Fibroblast of pulmonary artery (primary cell): ENCODE results near the gene UNC13C.

Experiments used
- DNase-seq: peaks from one replicate; pipeline ENCODE4 v3.0.0-alpha.2; 2010; ENCODE audit warnings: low read depth
- H3K4me3 ChIP-seq: replicated peaks from 2 replicates; pipeline ENCODE4 v1.5.1; 2011; ENCODE audit warnings: low read depth, mild to moderate bottlenecking, control low read depth, low read length, moderate library complexity
- TF ChIP-seq, protein P1 (sequence below): IDR thresholded peaks from 2 replicates; pipeline ENCODE4 v1.5.1; 2011; ENCODE audit warnings: mild to moderate bottlenecking, control low read depth, low read length, inconsistent platforms; ENCODE audit errors: missing control alignments

The UNC13C gene

DNA sequence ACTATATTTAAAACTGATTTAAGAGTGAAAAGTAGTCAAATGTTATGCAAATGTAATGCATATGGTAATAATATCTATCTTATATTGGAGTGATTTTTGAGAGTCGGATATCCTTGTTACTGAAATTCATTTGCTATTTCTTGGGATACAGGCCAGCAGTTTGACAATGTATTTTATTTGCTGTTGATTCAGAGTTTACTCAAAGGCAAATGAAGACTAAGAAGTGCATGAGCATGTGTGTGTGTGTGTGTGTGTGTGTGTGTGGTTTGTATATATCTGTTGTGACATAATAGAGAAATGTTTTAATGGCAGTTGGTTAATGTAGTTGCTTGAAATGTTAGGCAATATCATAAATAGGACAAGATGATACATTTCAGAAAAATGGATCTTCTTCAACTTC lies 39.0 kb downstream of the UNC13C start:
- TF ChIP-seq, protein P1, sequence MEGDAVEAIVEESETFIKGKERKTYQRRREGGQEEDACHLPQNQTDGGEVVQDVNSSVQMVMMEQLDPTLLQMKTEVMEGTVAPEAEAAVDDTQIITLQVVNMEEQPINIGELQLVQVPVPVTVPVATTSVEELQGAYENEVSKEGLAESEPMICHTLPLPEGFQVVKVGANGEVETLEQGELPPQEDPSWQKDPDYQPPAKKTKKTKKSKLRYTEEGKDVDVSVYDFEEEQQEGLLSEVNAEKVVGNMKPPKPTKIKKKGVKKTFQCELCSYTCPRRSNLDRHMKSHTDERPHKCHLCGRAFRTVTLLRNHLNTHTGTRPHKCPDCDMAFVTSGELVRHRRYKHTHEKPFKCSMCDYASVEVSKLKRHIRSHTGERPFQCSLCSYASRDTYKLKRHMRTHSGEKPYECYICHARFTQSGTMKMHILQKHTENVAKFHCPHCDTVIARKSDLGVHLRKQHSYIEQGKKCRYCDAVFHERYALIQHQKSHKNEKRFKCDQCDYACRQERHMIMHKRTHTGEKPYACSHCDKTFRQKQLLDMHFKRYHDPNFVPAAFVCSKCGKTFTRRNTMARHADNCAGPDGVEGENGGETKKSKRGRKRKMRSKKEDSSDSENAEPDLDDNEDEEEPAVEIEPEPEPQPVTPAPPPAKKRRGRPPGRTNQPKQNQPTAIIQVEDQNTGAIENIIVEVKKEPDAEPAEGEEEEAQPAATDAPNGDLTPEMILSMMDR, result no peak
- H3K4me3 ChIP-seq, result no peak overlapping the region
- no peak for DNase-seq

DNA sequence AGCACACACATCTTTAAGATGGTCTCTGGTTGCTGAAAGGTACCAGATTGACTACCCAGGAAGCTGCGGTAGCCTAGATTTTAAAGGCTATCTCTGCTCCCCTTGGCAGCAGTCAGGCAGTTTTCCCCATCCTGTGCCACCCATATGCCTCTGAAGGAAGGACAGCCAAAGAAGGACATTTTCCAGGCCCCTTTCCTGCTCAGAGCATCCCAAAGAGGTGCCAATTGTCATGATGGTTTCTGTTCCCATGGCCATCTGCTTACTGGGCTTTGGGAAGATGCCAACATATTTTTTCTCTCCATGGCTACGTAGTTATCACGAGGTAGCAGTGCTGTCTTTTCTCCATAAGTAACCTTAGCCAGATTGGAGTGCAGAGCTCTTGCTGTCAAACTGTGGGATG lies 39.7 kb downstream of the UNC13C start:
- TF ChIP-seq, protein P1, result no peak
- DNase-seq, result no peak
- no peak overlapping the region for H3K4me3 ChIP-seq

DNA sequence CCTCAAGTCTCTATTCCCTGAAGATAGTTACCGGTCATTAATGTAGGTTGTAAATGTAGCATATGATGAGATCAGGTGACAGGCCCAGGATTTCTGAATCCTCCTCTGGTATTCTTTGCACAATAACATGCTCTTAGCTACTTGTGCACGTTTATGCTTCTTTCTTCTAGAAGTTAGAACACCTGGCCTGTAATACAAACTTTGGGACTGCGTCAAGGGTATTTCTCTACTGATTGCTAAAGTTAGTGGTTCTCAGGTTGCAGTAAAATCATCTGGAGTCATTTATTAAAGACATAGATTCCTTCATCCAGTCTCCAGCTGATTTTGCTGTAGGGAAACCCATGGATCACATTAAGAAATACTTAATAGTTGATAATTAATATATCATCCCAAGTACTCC lies 48.0 kb downstream of the UNC13C start:
- TF ChIP-seq, protein P1, result no peak

DNA sequence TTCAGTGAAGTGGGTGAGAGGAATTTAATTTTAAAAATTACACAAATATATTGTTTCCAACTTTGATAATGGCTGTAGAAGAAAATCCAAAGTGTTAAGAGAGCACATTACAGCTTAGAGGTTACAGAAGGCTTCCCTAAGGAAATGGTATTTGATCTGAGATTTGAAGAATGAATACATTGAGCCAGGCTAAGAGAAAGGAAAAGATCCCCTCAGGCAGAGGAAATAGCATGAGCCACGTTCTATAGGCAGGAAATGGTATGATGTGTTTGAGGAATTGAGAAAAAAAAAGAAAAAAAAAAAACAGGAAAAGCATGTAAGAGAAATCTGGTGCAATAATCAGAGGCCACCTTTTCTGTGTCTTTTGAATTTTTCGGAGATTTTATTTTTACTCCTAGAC lies 48.6 kb downstream of the UNC13C start:
- no peak for DNase-seq
- no peak overlapping the region for H3K4me3 ChIP-seq
- TF ChIP-seq, protein P1, result no peak

More for the DNA sequence above, 48.0 kb downstream of the UNC13C start:
- DNase-seq, result no peak
- no peak overlapping the region for H3K4me3 ChIP-seq

DNA sequence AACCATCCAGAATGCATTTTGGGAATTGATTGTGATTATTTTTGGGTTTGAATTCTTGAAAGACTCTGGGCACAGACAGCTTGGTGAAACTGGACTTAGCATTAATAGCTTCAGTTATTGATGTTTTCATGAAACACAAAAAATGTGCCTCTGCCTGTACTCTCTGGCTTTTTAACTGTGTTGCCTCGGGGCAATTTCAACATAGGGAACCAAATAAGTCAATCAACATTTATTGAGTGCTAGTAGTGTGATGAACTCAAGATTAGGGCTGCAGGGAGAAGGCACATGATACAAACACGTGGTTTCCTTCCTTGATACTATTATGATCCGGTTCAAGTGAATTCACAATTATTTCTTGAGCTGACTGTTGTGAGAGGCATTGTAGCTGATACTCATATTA lies 50.8 kb downstream of the UNC13C start:
- no peak overlapping the region for H3K4me3 ChIP-seq
- DNase-seq, result no peak
- TF ChIP-seq, protein P1, result no peak

DNA sequence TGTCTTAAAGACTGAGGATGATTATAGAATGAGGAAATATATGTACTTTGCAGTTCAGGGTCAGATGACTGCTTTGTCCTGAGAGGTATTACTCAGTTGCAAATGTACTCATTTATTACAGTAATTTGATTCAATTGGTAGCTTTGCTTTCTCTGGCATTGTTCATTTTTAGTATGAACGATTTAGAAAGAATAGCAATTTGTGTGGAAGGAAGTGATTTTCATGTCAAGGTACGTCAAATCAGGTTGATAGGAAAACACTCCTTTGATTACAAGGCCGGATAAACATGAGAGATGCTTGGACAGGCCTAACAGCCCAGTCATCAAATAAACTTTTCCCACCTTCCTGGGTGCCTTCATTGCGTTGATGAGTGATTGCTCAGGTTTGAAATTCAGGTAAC lies 53.8 kb downstream of the UNC13C start:
- TF ChIP-seq, protein P1, result no peak
- no peak for DNase-seq

DNA sequence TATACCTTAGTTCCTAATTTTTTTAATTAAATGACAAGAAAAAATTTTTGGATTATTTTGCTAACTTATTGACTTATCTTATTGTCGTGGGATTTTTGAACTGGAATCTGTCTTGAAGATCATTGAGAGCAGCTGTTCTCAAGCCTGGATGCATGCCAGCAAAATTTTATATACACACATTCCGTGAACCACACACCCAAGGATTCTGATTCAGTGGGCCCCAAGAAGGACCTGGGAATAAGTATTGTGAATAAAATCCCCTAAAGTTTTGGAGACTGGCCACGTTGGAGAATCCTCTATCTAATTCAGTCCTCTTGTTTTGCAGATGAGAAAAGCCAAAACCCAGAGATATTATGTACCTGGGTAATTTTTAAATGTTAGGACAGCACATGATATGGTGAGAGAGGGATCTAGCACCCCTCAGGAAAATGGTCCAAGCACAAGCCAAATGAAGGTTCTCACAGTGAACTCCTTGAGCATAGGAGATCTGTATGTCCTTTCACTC lies 55.2 kb downstream of the UNC13C start:
- DNase-seq, result no peak
- TF ChIP-seq, protein P1, result no peak
- no peak overlapping the region for H3K4me3 ChIP-seq

More for the DNA sequence above, 53.8 kb downstream of the UNC13C start:
- no peak overlapping the region for H3K4me3 ChIP-seq
